Lung (tissue), 12 donors: Measurements from ENCODE around the gene MAP3K20. TPM values are rescaled to one million over a fixed set of nuclear protein-coding genes. Genes with fewer than 3 reads are reported as not detected.

Experiments used
- ATAC-seq: fragments of 200-7000 bp; cut with Tn5 transposase; one replicate; pipeline ENCODE4 v1.9.1; 2020; ENCODE audit warnings: moderate number of reproducible peaks; ENCODE audit not compliant: insufficient read depth, low FRiP score
- DNase-seq, 3 donors: peaks; one replicate each; pipeline ENCODE4 v3.0.0-alpha.2; 2013 to 2017
- H3K27ac ChIP-seq, 2 donors: one replicate each; pipeline ENCODE4 v1.5.1; 2013; ENCODE audit warnings: mild to moderate bottlenecking in 2 of 2, moderate library complexity in 2 of 2, control low read depth in 1 of 2, inconsistent platforms in 1 of 2, low read depth in 1 of 2, low read length in 1 of 2
- H3K27me3 ChIP-seq, 3 donors: one replicate each; pipeline ENCODE4 v1.5.1; 2013; ENCODE audit warnings: low read length in 2 of 3; ENCODE audit not compliant: control insufficient read depth in 3 of 3, insufficient read depth in 3 of 3
- H3K36me3 ChIP-seq, 4 donors: one replicate each; pipeline ENCODE4 v1.5.1; 2013; ENCODE audit warnings: low read length in 4 of 4, mild to moderate bottlenecking in 1 of 4, moderate library complexity in 1 of 4; ENCODE audit not compliant: control insufficient read depth in 4 of 4, insufficient read depth in 4 of 4
- H3K4me1 ChIP-seq, 5 donors: one replicate each; pipeline ENCODE4 v1.5.1; 2013; ENCODE audit warnings: low read length in 5 of 5, mild to moderate bottlenecking in 2 of 5, moderate library complexity in 1 of 5; ENCODE audit not compliant: control insufficient read depth in 5 of 5, insufficient read depth in 5 of 5
- H3K4me3 ChIP-seq: one replicate; pipeline ENCODE4 v1.5.1; 2013; ENCODE audit warnings: mild to moderate bottlenecking, control low read depth, moderate library complexity
- H3K9ac ChIP-seq, 2 donors: one replicate each; pipeline ENCODE4 v1.5.1; 2013; ENCODE audit warnings: low read length in 2 of 2, control low read depth in 1 of 2; ENCODE audit not compliant: insufficient read depth in 1 of 2
- H3K9me3 ChIP-seq, 4 donors: one replicate each; pipeline ENCODE4 v1.5.1; 2013; ENCODE audit warnings: low read length in 3 of 4, mild to moderate bottlenecking in 1 of 4, moderate library complexity in 1 of 4; ENCODE audit not compliant: control insufficient read depth in 4 of 4, insufficient read depth in 3 of 4
- CTCF ChIP-seq: IDR thresholded peaks from 2 replicates; pipeline ENCODE4 v1.5.1; 2012; ENCODE audit warnings: mild to moderate bottlenecking; ENCODE audit errors: control extremely low read depth, extremely low read depth
- WGBS, 2 donors: extraction: QIAGEN DNeasy Blood & Tissue Kit; methylation state at CpG; one replicate each; pipeline ENCODE4 v1.1.7; 2013; 5-methylcytosine and 5-hydroxymethylcytosine counted together
- polyA plus RNA-seq, 2 donors: library from polyadenylated mRNA; stranded (reverse); fragments of 200-250 nt; gene quantifications; one replicate each; pipeline ENCODE4 v1.2.1, GENCODE V29; 2013
- total RNA-seq, 2 donors: library from RNA; depleted of rRNA in 1 of 2; stranded (reverse); fragments of >200 nt in 1 of 2; gene quantifications; one replicate each; pipeline ENCODE4 v1.2.1, GENCODE V29; 2014 to 2021
- donor health status: control.
- donor health status: control.
- donor health status: Bipolar disorder and iron deficiency.
- donor health status: healthy.
- donor health status: DM: yes; HTN: yes; CAD: no.

The MAP3K20 gene
- total and polyA plus RNA-seq, 4 donors: 13.4 to 71.6 (median 31.6) TPM

- no peak overlapping the region for H3K9ac ChIP-seq
- no peaks in the 10 kb centered on the region for H3K27me3 ChIP-seq
- 83 to 88% methylated on average over 20 of the region's 20 CpGs for WGBS, 2 donors
- no peak for ATAC-seq
- H3K4me1 ChIP-seq: peaks cover 0 to 44% (median 10%) of the 10 kb centered on the region in 5 donors
- H3K27ac ChIP-seq: no peak overlapping the region
- no peaks in the 10 kb centered on the region for H3K9me3 ChIP-seq
- peaks cover 0 to 8% (median 2%) of the 10 kb centered on the region in 4 donors for H3K36me3 ChIP-seq
- H3K4me3 ChIP-seq: no peak overlapping the region
- no peak for TF ChIP-seq CTCF
- peak in 1 of 3 donors; percentile 52 for DNase-seq
Observed at GRCh38 chr2:173217116-173217840, 141.6 kb downstream of the MAP3K20 start.

- Histone ChIP-seq H3K27ac (peak overlapping the region in 1 of 2 donors; percentile 46), H3K27me3 (no peaks in the 10 kb centered on the region), H3K9me3 (no peaks in the 10 kb centered on the region), H3K36me3 (peaks cover 0 to 9% (median 2%) of the 10 kb centered on the region in 4 donors), H3K4me1 (peaks cover 0 to 46% (median 8%) of the 10 kb centered on the region in 5 donors), H3K9ac (no peak overlapping the region), H3K4me3 (no peak overlapping the region)
- DNase-seq (peak in 2 of 3 donors; percentile 55 to 56), ATAC-seq (no peak)
- 38 to 54% methylated on average over 6 of the region's 6 CpGs for WGBS, 2 donors
- no peak for TF ChIP-seq CTCF
Observed at GRCh38 chr2:173218326-173219056, 142.8 kb downstream of the MAP3K20 start.

- H3K27ac ChIP-seq: no peak overlapping the region
- no peak overlapping the region for H3K9ac ChIP-seq
- no peak for TF ChIP-seq CTCF
- WGBS, 2 donors: 88 to 91% methylated on average over 4 of the region's 4 CpGs
- H3K27me3 ChIP-seq: no peaks in the 10 kb centered on the region
- peaks cover 0 to 6% (median 1%) of the 10 kb centered on the region in 4 donors for H3K36me3 ChIP-seq
- H3K4me3 ChIP-seq: no peak overlapping the region
- H3K9me3 ChIP-seq: no peaks in the 10 kb centered on the region
- no peak for ATAC-seq
- DNase-seq: peak; percentile 86 to 94 (median 93)
- peaks cover 0 to 46% (median 2%) of the 10 kb centered on the region in 5 donors for H3K4me1 ChIP-seq
Observed at GRCh38 chr2:173221132-173221695, 145.6 kb downstream of the MAP3K20 start.
